IMR-90 (cell line): ENCODE data around the gene ESRRB. TPM values are rescaled to one million over a fixed set of nuclear protein-coding genes. Genes with fewer than 3 reads are reported as not detected.

ENCODE experiments used
- ATAC-seq: fragments of 200-7000 bp; cut with Tn5 transposase; 2 replicates; pipeline ENCODE4 v1.9.1; 2020; ENCODE audit warnings: low read depth, mild to moderate bottlenecking, moderate library complexity
- BruUV-seq: library from RNA; stranded (reverse); fragments of 400-500 nt; replicated peaks from 2 replicates; lab custom pipeline; 2021; lab: Mats Ljungman, UMichigan
- CTCF ChIA-PET: fragments of 300-600 bp; formaldehyde crosslinking; extraction: SDS; loops from one replicate; lab custom pipeline; 2021; ENCODE audit warnings: antibody characterized with exemption; lab: Yijun Ruan, JAX
- POLR2A ChIA-PET: fragments of 300-600 bp; sonication (Branson Sonifier 250); formaldehyde crosslinking; loops from one replicate; lab custom pipeline; 2022; ENCODE audit warnings: antibody characterized with exemption; ENCODE audit not compliant: unreplicated experiment; lab: Charles Lee
- DNase-seq: peaks from one replicate; pipeline ENCODE4 v3.0.0; 2013
- H2AFZ ChIP-seq: replicated peaks from 2 replicates; pipeline ENCODE3; 2013; ENCODE audit warnings: low read length, mild to moderate bottlenecking; ENCODE audit not compliant: poor library complexity
- H2AK5ac ChIP-seq: 2 replicates; pipeline ENCODE4 v1.6.1; 2013; ENCODE audit warnings: low read depth, low read length, inconsistent platforms
- H2AK9ac ChIP-seq: replicated peaks from 2 replicates; pipeline ENCODE3; 2013; ENCODE audit warnings: mild to moderate bottlenecking, low read depth, low read length, moderate library complexity; ENCODE audit not compliant: poor library complexity
- H2BK120ac ChIP-seq: 2 replicates; pipeline ENCODE4 v1.6.1; 2013; ENCODE audit warnings: low read depth, low read length, inconsistent platforms
- H2BK15ac ChIP-seq: 3 replicates; pipeline ENCODE4 v1.6.1; 2013; ENCODE audit warnings: low read depth, low read length, inconsistent platforms
- H2BK20ac ChIP-seq: 2 replicates; pipeline ENCODE4 v1.6.1; 2013; ENCODE audit warnings: low read depth, mild to moderate bottlenecking, inconsistent platforms, low read length, moderate library complexity
- H2BK5ac ChIP-seq: 2 replicates; pipeline ENCODE4 v1.6.1; 2013; ENCODE audit warnings: mild to moderate bottlenecking, low read depth, low read length, inconsistent platforms; ENCODE audit not compliant: poor library complexity, severe bottlenecking
- H3K14ac ChIP-seq: replicated peaks from 2 replicates; pipeline ENCODE4 v1.6.1; 2013; ENCODE audit warnings: low read depth, low read length, inconsistent platforms
- H3K18ac ChIP-seq: 2 replicates; pipeline ENCODE4 v1.6.1; 2013; ENCODE audit warnings: low read depth, low read length, control low read depth
- H3K23ac ChIP-seq: 2 replicates; pipeline ENCODE4 v1.6.1; 2013; ENCODE audit warnings: low read depth, low read length, inconsistent platforms
- H3K27ac ChIP-seq: 2 replicates; pipeline ENCODE4 v1.5.1; 2013; ENCODE audit warnings: mild to moderate bottlenecking, control low read depth, low read length; ENCODE audit not compliant: insufficient read depth
- H3K27me3 ChIP-seq: 2 replicates; pipeline ENCODE4 v1.6.1; 2013; ENCODE audit warnings: low read length; ENCODE audit not compliant: control insufficient read depth, insufficient read depth
- H3K36me3 ChIP-seq: 2 replicates; pipeline ENCODE4 v1.6.1; 2013; ENCODE audit warnings: low read length, mixed read lengths; ENCODE audit not compliant: control insufficient read depth, insufficient read depth
- H3K4ac ChIP-seq: 2 replicates; pipeline ENCODE4 v1.6.1; 2013; ENCODE audit warnings: low read depth, low read length, inconsistent platforms
- H3K4me1 ChIP-seq: 2 replicates; pipeline ENCODE4 v1.6.1; 2013; ENCODE audit warnings: low read length, mixed read lengths; ENCODE audit not compliant: control insufficient read depth, insufficient read depth
- H3K4me2 ChIP-seq: 2 replicates; pipeline ENCODE4 v1.6.1; 2013; ENCODE audit warnings: low read depth, mild to moderate bottlenecking, control low read depth, low read length, moderate library complexity
- H3K4me3 ChIP-seq: 2 replicates; pipeline ENCODE4 v1.5.1; 2013; ENCODE audit warnings: low read depth, mild to moderate bottlenecking, control low read depth, low read length, moderate library complexity; ENCODE audit not compliant: insufficient read depth
- H3K56ac ChIP-seq: 2 replicates; pipeline ENCODE4 v1.6.1; 2013; ENCODE audit warnings: low read length, inconsistent platforms; ENCODE audit not compliant: insufficient read depth; ENCODE audit errors: extremely low read depth
- H3K79me1 ChIP-seq, 2 experiments: 2 replicates each; pipeline ENCODE4 v1.6.1; 2013; ENCODE audit warnings: low read length in 2 of 2, inconsistent platforms in 1 of 2, low read depth in 1 of 2
- H3K9ac ChIP-seq: 2 replicates; pipeline ENCODE4 v1.6.1; 2013; ENCODE audit warnings: low read depth, low read length, control low read depth
- H3K9me1 ChIP-seq: 2 replicates; pipeline ENCODE4 v1.6.1; 2013; ENCODE audit warnings: low read length, inconsistent platforms; ENCODE audit not compliant: insufficient read depth
- H3K9me3 ChIP-seq: 2 replicates; pipeline ENCODE4 v1.6.1; 2013; ENCODE audit warnings: low read length; ENCODE audit not compliant: control insufficient read depth, insufficient read depth
- H4K20me1 ChIP-seq: 2 replicates; pipeline ENCODE4 v1.6.1; 2013; ENCODE audit warnings: low read length, inconsistent platforms; ENCODE audit not compliant: insufficient read depth
- H4K5ac ChIP-seq: 2 replicates; pipeline ENCODE4 v1.6.1; 2013; ENCODE audit warnings: mild to moderate bottlenecking, low read depth, low read length, control low read depth
- H4K8ac ChIP-seq, 2 experiments: 2 replicates each; pipeline ENCODE4 v1.6.1; 2013; ENCODE audit warnings: low read depth in 2 of 2, low read length in 2 of 2, control low read depth in 1 of 2, inconsistent platforms in 1 of 2
- H4K91ac ChIP-seq: 2 replicates; pipeline ENCODE4 v1.6.1; 2013; ENCODE audit warnings: low read depth, low read length, inconsistent platforms; ENCODE audit not compliant: insufficient read depth
- BHLHE40 ChIP-seq: fragments of 150-350 bp; IDR thresholded peaks from 2 replicates; pipeline ENCODE4 v1.6.1; 2016; ENCODE audit warnings: mild to moderate bottlenecking, low read depth, low read length
- CHD1 ChIP-seq: IDR thresholded peaks from 2 replicates; pipeline ENCODE4 v1.6.1; 2012; ENCODE audit warnings: low read depth, low read length, improper control_type of control experiment
- ELK1 ChIP-seq: fragments of 150-350 bp; IDR thresholded peaks from 2 replicates; pipeline ENCODE4 v1.6.1; 2016; ENCODE audit warnings: low read depth, mild to moderate bottlenecking, low read length, moderate library complexity, borderline replicate concordance
- FOS ChIP-seq: fragments of 150-350 bp; IDR thresholded peaks from 2 replicates; pipeline ENCODE4 v1.6.1; 2016; ENCODE audit warnings: low read depth, low read length
- MAFK ChIP-seq: IDR thresholded peaks from 2 replicates; pipeline ENCODE4 v1.6.1; 2012; ENCODE audit warnings: low read depth, low read length, improper control_type of control experiment
- RAD21 ChIP-seq: IDR thresholded peaks from 2 replicates; pipeline ENCODE4 v1.6.1; 2012; ENCODE audit warnings: low read length, improper control_type of control experiment
- RCOR1 ChIP-seq: IDR thresholded peaks from 2 replicates; pipeline ENCODE4 v1.6.1; 2012; ENCODE audit warnings: mild to moderate bottlenecking, low read length, improper control_type of control experiment; ENCODE audit not compliant: insufficient replicate concordance
- RFX5 ChIP-seq: IDR thresholded peaks from 2 replicates; pipeline ENCODE4 v1.8.0; 2012; ENCODE audit warnings: low read depth, mild to moderate bottlenecking, low read length, moderate library complexity
- USF2 ChIP-seq: fragments of 150-350 bp; IDR thresholded peaks from 2 replicates; pipeline ENCODE4 v1.6.1; 2017; ENCODE audit warnings: mild to moderate bottlenecking, antibody characterized with exemption, low read length, low read depth
- WGBS, 2 experiments: methylation state at CpG; one replicate each; pipeline versions ENCODE4 v1.1.5 to v1.1.7; 2013; ENCODE audit warnings: missing lambda C conversion rate in 2 of 2; ENCODE audit not compliant: insufficient read length in 1 of 2; ENCODE audit errors: extremely low coverage in 2 of 2; 5-methylcytosine and 5-hydroxymethylcytosine counted together
- dilution Hi-C: fragments of 300-500 bp; cut with HindIII; formaldehyde crosslinking; loops from one replicate; pipeline ENCODE4 v1.14.3; 2018; ENCODE audit warnings: low sequenced_read_pairs; ENCODE audit not compliant: unreplicated experiment
- in situ Hi-C: fragments of 300-500 bp; cut with MboI; formaldehyde crosslinking; loops from 3 replicates; pipeline ENCODE4 v1.14.3; 2019; ENCODE audit warnings: low sequenced_read_pairs, inconsistent platforms, mixed read lengths
- intact Hi-C: fragments of 100-400 bp; cut with micrococcal nuclease; formaldehyde crosslinking; loops from 2 replicates; pipeline ENCODE4 v1.10.0; 2022
- polyA plus RNA-seq, 3 experiments: library from polyadenylated mRNA; depleted of rRNA; stranded (reverse); fragments of >200 nt; gene quantifications; 2 replicates each; pipeline ENCODE4 v1.2.3, GENCODE V29; 2012; ENCODE audit warnings: low replicate concordance in 1 of 3
- total RNA-seq: library from RNA; depleted of rRNA; stranded (reverse); fragments of >200 nt; gene quantifications from 2 replicates; pipeline ENCODE4 v1.2.3, GENCODE V29; 2012

The ESRRB gene
- total and polyA plus RNA-seq, 2 of the 4 experiments (the other 2 are of a cell fraction) = not detected

GRCh38 chr14:76434220-76434619 lies 58.3 kb downstream of the ESRRB start:
- Histone ChIP-seq H3K18ac (no peak overlapping the region), H3K9me1 (no peaks in the 10 kb centered on the region), H2BK120ac (no peak overlapping the region), H3K27ac (no peak overlapping the region), H3K4me1 (no peaks in the 10 kb centered on the region), H3K23ac (no peak overlapping the region), H4K20me1 (no peaks in the 10 kb centered on the region), H3K79me1 (no peaks in the 10 kb centered on the region), H2AK9ac (no peak overlapping the region), H3K4me3 (no peak overlapping the region), H3K4me2 (no peak overlapping the region), H4K5ac (no peak overlapping the region), H2BK20ac (no peak overlapping the region), H4K91ac (no peak overlapping the region), H3K9ac (no peak overlapping the region), H2BK15ac (no peak overlapping the region), H4K8ac (no peak overlapping the region), H2AK5ac (no peak overlapping the region), H3K4ac (no peak overlapping the region), H3K36me3 (no peaks in the 10 kb centered on the region), H3K9me3 (no peaks in the 10 kb centered on the region), H2BK5ac (no peak overlapping the region), H3K14ac (no peak overlapping the region), H3K27me3 (no peaks in the 10 kb centered on the region; the same call in 1 of the 2 replicates), H3K56ac (no peak overlapping the region), H2AFZ (no peak overlapping the region)
- dilution Hi-C loops (no loop called here), in situ Hi-C loops (no loop called here), intact Hi-C loops (no loop called here)
- 70% methylated on average over 2 of the region's 9 CpGs; no CpG with 5 or more reads in 1 of the 2 experiments for WGBS, 2 experiments
- POLR2A ChIA-PET = no interaction called here
- DNase-seq (no peak), ATAC-seq (no peak)
- BruUV-seq = no TSS peak
- CTCF ChIA-PET = no interaction called here
- TF ChIP-seq RAD21 (no peak), BHLHE40 (no peak), USF2 (no peak), CHD1 (no peak), MAFK (no peak), RFX5 (no peak), FOS (no peak), RCOR1 (no peak), ELK1 (no peak)
